Urinary bladder (tissue), 4 donors: Measurements from ENCODE around the gene LTV1. TPM values are rescaled to one million over a fixed set of nuclear protein-coding genes. Genes with fewer than 3 reads are reported as not detected.

Source experiments
- DNase-seq: peaks from one replicate; pipeline ENCODE4 v3.0.0-alpha.2; 2015; ENCODE audit errors: extremely low spot score
- H3K27ac ChIP-seq: one replicate; pipeline ENCODE4 v1.5.1; 2013; ENCODE audit warnings: low read depth, mild to moderate bottlenecking, moderate library complexity
- H3K36me3 ChIP-seq: one replicate; pipeline ENCODE4 v1.6.1; 2013; ENCODE audit warnings: mild to moderate bottlenecking, moderate library complexity; ENCODE audit not compliant: insufficient read depth
- H3K4me1 ChIP-seq: one replicate; pipeline ENCODE4 v1.6.1; 2013; ENCODE audit warnings: mild to moderate bottlenecking, moderate library complexity; ENCODE audit not compliant: insufficient read depth
- H3K4me3 ChIP-seq: one replicate; pipeline ENCODE4 v1.5.1; 2013; ENCODE audit warnings: low read depth, low read length
- WGBS: extraction: QIAGEN DNeasy Blood & Tissue Kit; methylation state at CpG from one replicate; pipeline ENCODE4 v1.1.7; 2013; 5-methylcytosine and 5-hydroxymethylcytosine counted together
- polyA plus RNA-seq: library from polyadenylated mRNA; stranded (reverse); fragments of 200-250 nt; gene quantifications from one replicate; pipeline ENCODE4 v1.2.3, GENCODE V29; 2013
- small RNA-seq: library from RNA; depleted of rRNA; stranded (forward); fragments of <200 nt; gene quantifications from one replicate; pipeline ENCODE3, GENCODE V24; 2014
- total RNA-seq: library from RNA; depleted of rRNA; stranded (reverse); fragments of >200 nt; gene quantifications from one replicate; pipeline ENCODE4 v1.2.3, GENCODE V29; 2014
- donor health status: healthy with polysubstance abuse.
- donor health status: healthy.

The LTV1 gene
- total and polyA plus RNA-seq, 2 donors, result 22.0 to 25.7 TPM

- no peak overlapping the region for H3K27ac ChIP-seq
- 71% methylated on average over 7 of the region's 7 CpGs for WGBS
- H3K4me3 ChIP-seq, result no peak overlapping the region
- H3K4me1 ChIP-seq, result no peaks in the 10 kb centered on the region
- no peaks in the 10 kb centered on the region for H3K36me3 ChIP-seq
- DNase-seq, result no peak
Measured at GRCh38 chr6:143884216-143884900, 41.2 kb downstream of the LTV1 start.

- Histone ChIP-seq H3K4me1 (no peaks in the 10 kb centered on the region), H3K4me3 (no peak overlapping the region), H3K27ac (no peak overlapping the region), H3K36me3 (no peaks in the 10 kb centered on the region)
- WGBS, result 98% methylated on average over 1 of the region's 1 CpG
- no peak for DNase-seq
Measured at GRCh38 chr6:143885116-143885515, 42.0 kb downstream of the LTV1 start.

GRCh38 chr6:143894655-143895054 lies 51.5 kb downstream of the LTV1 start:
- no peak for DNase-seq
- no peaks in the 10 kb centered on the region for H3K36me3 ChIP-seq
- no peak overlapping the region for H3K4me3 ChIP-seq
- WGBS, result 84% methylated on average over 1 of the region's 1 CpG
- H3K4me1 ChIP-seq, result no peaks in the 10 kb centered on the region
- H3K27ac ChIP-seq, result no peak overlapping the region

- no peak overlapping the region for H3K27ac ChIP-seq
- DNase-seq, result no peak
- no peaks in the 10 kb centered on the region for H3K36me3 ChIP-seq
- WGBS, result 85% methylated on average over 3 of the region's 3 CpGs
- no peaks in the 10 kb centered on the region for H3K4me1 ChIP-seq
- no peak overlapping the region for H3K4me3 ChIP-seq
Measured at GRCh38 chr6:143896126-143896860, 53.2 kb downstream of the LTV1 start.

GRCh38 chr6:143900358-143900757 lies 57.2 kb downstream of the LTV1 start:
- H3K4me1 ChIP-seq, result no peaks in the 10 kb centered on the region
- H3K27ac ChIP-seq, result no peak overlapping the region
- H3K4me3 ChIP-seq, result no peak overlapping the region
- WGBS, result 92% methylated on average over 2 of the region's 2 CpGs
- H3K36me3 ChIP-seq, result no peaks in the 10 kb centered on the region
- DNase-seq, result no peak

- Histone ChIP-seq H3K36me3 (no peaks in the 10 kb centered on the region), H3K4me1 (no peaks in the 10 kb centered on the region), H3K4me3 (no peak overlapping the region), H3K27ac (no peak overlapping the region)
- WGBS, result 12% methylated on average over 6 of the region's 6 CpGs
- peak; percentile 78 for DNase-seq
Measured at GRCh38 chr6:143901885-143902750, 59.0 kb downstream of the LTV1 start.

GRCh38 chr6:143902827-143903226 lies 59.7 kb downstream of the LTV1 start:
- Histone ChIP-seq H3K4me3 (no peak overlapping the region), H3K27ac (peak overlapping the region; percentile 52), H3K36me3 (no peaks in the 10 kb centered on the region), H3K4me1 (no peaks in the 10 kb centered on the region)
- no peak for DNase-seq
- 85% methylated on average over 2 of the region's 2 CpGs for WGBS

GRCh38 chr6:143911028-143911427 lies 67.9 kb downstream of the LTV1 start:
- no peak for DNase-seq
- 96% methylated on average over 1 of the region's 1 CpG for WGBS
- H3K36me3 ChIP-seq, result no peaks in the 10 kb centered on the region
- H3K4me1 ChIP-seq, result no peaks in the 10 kb centered on the region
- H3K27ac ChIP-seq, result no peak overlapping the region
- H3K4me3 ChIP-seq, result no peak overlapping the region

GRCh38 chr6:143912671-143913070 lies 69.5 kb downstream of the LTV1 start:
- Histone ChIP-seq H3K36me3 (no peaks in the 10 kb centered on the region), H3K4me1 (no peaks in the 10 kb centered on the region), H3K4me3 (no peak overlapping the region), H3K27ac (no peak overlapping the region)
- 97% methylated on average over 1 of the region's 1 CpG for WGBS
- DNase-seq, result no peak

Small RNA genes lying within 50 kb of the gene (small RNA-seq; reads per million reads assigned to genes)
- gene ZC2HC1B, result not detected

Other genes with a start within 250 kb of the LTV1 start
- 160 TPM for gene PHACTR2, start 165.4 kb upstream of the LTV1 start, total RNA-seq
- gene PHACTR2, start 165.4 kb upstream of the LTV1 start, polyA plus RNA-seq, result 11.2 TPM
- not detected for gene ZC2HC1B, start 21.1 kb downstream of the LTV1 start, total RNA-seq
- not detected for gene ZC2HC1B, start 21.1 kb downstream of the LTV1 start, polyA plus RNA-seq
- gene PLAGL1, start 164.9 kb downstream of the LTV1 start, total RNA-seq, result 131 TPM
- 43.2 TPM for gene PLAGL1, start 164.9 kb downstream of the LTV1 start, polyA plus RNA-seq